Vagina (tissue), 2 donors: Measurements from ENCODE around the gene ENTHD1.

ENCODE experiments used
- POLR2A ChIP-seq, 2 donors: fragments of 450-650 bp; IDR thresholded peaks; one replicate each; pipeline ENCODE4 v1.6.1; 2017; ENCODE audit warnings: antibody characterized with exemption in 2 of 2, mild to moderate bottlenecking in 2 of 2, moderate library complexity in 2 of 2
- POLR2AphosphoS5 ChIP-seq, 2 donors: sonication (generic); formaldehyde crosslinking; IDR thresholded peaks; one replicate each; pipeline ENCODE4 v1.9.0; 2017; ENCODE audit warnings: antibody characterized with exemption in 2 of 2, mild to moderate bottlenecking in 2 of 2, low read depth in 1 of 2; ENCODE audit not compliant: insufficient read depth in 1 of 2

GRCh38 chr22:39896313-39896996 is 2.9 kb upstream of the ENTHD1 start:
- TF ChIP-seq POLR2A (IDR thresholded peaks at IDR 0.05) (no peak), POLR2AphosphoS5 (IDR thresholded peaks at IDR 0.05; ENCODE audit: insufficient read depth in 1 of 2, low read depth in 1 of 2) (no peak)
